NCI-H2196 treated with DMSO at 0.1 percent for 48 hours (cell line): ENCODE measurements around the gene FMR1NB.

Experiments used
- DNase-seq: peaks from one replicate; lab custom pipeline; 2025; ENCODE audit not compliant: unreplicated experiment; lab: John Stamatoyannopoulos, UW

Gene FMR1NB

GRCh38 chrX:147981038-147981752, at the start of gene FMR1NB:
TSS of gene FMR1NB (plus strand) at chrX:147981337. CDS start at chrX:147981403, 66 bp downstream.
- no peak for DNase-seq

- no peak for DNase-seq
Measured at GRCh38 chrX:147933815-147934214, 47.3 kb upstream of the FMR1NB start.

GRCh38 chrX:147935156-147935758, 45.9 kb upstream of the FMR1NB start:
- no peak for DNase-seq

GRCh38 chrX:147945286-147945685, 35.9 kb upstream of the FMR1NB start:
- no peak for DNase-seq

- DNase-seq, result no peak
Measured at GRCh38 chrX:147948531-147948930, 32.6 kb upstream of the FMR1NB start.

- DNase-seq, result no peak
Measured at GRCh38 chrX:147950352-147950751, 30.8 kb upstream of the FMR1NB start.

GRCh38 chrX:147953976-147954375, 27.2 kb upstream of the FMR1NB start:
- DNase-seq, result no peak

- DNase-seq, result no peak
Measured at GRCh38 chrX:147957291-147957690, 23.8 kb upstream of the FMR1NB start.

GRCh38 chrX:147958291-147958690, 22.8 kb upstream of the FMR1NB start:
- no peak for DNase-seq

- DNase-seq, result no peak
Measured at GRCh38 chrX:147960722-147961121, 20.4 kb upstream of the FMR1NB start.

- DNase-seq, result no peak
Measured at GRCh38 chrX:147962476-147962875, 18.7 kb upstream of the FMR1NB start.

GRCh38 chrX:147978931-147979330, 2.2 kb upstream of the FMR1NB start:
- DNase-seq, result no peak

- DNase-seq, result no peak
Measured at GRCh38 chrX:148020329-148020728, 39.2 kb downstream of the FMR1NB start.

GRCh38 chrX:148024425-148025148, 43.5 kb downstream of the FMR1NB start:
- DNase-seq, result no peak

- DNase-seq, result no peak
Measured at GRCh38 chrX:148035380-148035779, 54.2 kb downstream of the FMR1NB start.

- no peak for DNase-seq
Measured at GRCh38 chrX:148037020-148037419, 55.9 kb downstream of the FMR1NB start.

- no peak for DNase-seq
Measured at GRCh38 chrX:148043271-148043855, 62.2 kb downstream of the FMR1NB start.

GRCh38 chrX:148047200-148047599, 66.1 kb downstream of the FMR1NB start:
- DNase-seq, result no peak

GRCh38 chrX:148049441-148049840, 68.3 kb downstream of the FMR1NB start:
- no peak for DNase-seq

- DNase-seq, result no peak
Measured at GRCh38 chrX:148051973-148052372, 70.8 kb downstream of the FMR1NB start.

GRCh38 chrX:148067285-148067684, 86.1 kb downstream of the FMR1NB start:
- no peak for DNase-seq
